Endodermal cell (in vitro differentiated cells): Measurements from ENCODE around the gene PPP1R3F. TPM values are rescaled to one million over a fixed set of nuclear protein-coding genes. Genes with fewer than 3 reads are reported as not detected.

Source experiments
- DNase-seq: peaks from one replicate; pipeline ENCODE4 v3.0.0-alpha.2; 2017
- H3K27ac ChIP-seq: 2 replicates; pipeline ENCODE4 v1.5.1; 2013; ENCODE audit warnings: mild to moderate bottlenecking, low read depth, low read length, moderate library complexity
- H3K27me3 ChIP-seq: 2 replicates; pipeline ENCODE4 v1.6.1; 2013; ENCODE audit warnings: mild to moderate bottlenecking, low read length, moderate library complexity; ENCODE audit not compliant: insufficient read depth, control insufficient read depth, poor library complexity, severe bottlenecking
- H3K36me3 ChIP-seq: 2 replicates; pipeline ENCODE4 v1.7.0; 2013; ENCODE audit warnings: mild to moderate bottlenecking, low read length, moderate library complexity; ENCODE audit not compliant: control insufficient read depth, insufficient read depth
- H3K4me1 ChIP-seq: one replicate; pipeline ENCODE4 v1.7.0; 2013; ENCODE audit warnings: low read length; ENCODE audit not compliant: control insufficient read depth, insufficient read depth
- H3K4me3 ChIP-seq: 2 replicates; pipeline ENCODE4 v1.5.1; 2013; ENCODE audit warnings: mild to moderate bottlenecking, low read length, moderate library complexity
- H3K9ac ChIP-seq: 2 replicates; pipeline ENCODE4 v1.6.1; 2013; ENCODE audit warnings: mild to moderate bottlenecking, low read length, moderate library complexity; ENCODE audit not compliant: poor library complexity, severe bottlenecking; ENCODE audit errors: extremely low read depth
- H3K9me3 ChIP-seq: 2 replicates; pipeline ENCODE4 v1.6.1; 2013; ENCODE audit warnings: mild to moderate bottlenecking, low read length, moderate library complexity; ENCODE audit not compliant: control insufficient read depth
- H3K27ac Mint-ChIP-seq: 2 replicates; pipeline ENCODE4 v1.8.0; 2020; ENCODE audit warnings: mixed read lengths
- H3K27me3 Mint-ChIP-seq: 2 replicates; pipeline ENCODE4 v1.8.0; 2021; ENCODE audit warnings: mild to moderate bottlenecking, mixed read lengths; ENCODE audit not compliant: insufficient read depth
- H3K36me3 Mint-ChIP-seq: 2 replicates; pipeline ENCODE4 v1.8.0; 2020; ENCODE audit warnings: low read depth, mixed read lengths
- H3K4me1 Mint-ChIP-seq: 2 replicates; pipeline ENCODE4 v1.8.0; 2020; ENCODE audit warnings: mixed read lengths
- H3K4me3 Mint-ChIP-seq: 2 replicates; pipeline ENCODE4 v1.8.0; 2020; ENCODE audit warnings: mild to moderate bottlenecking, moderate library complexity, mixed read lengths
- H3K9me3 Mint-ChIP-seq: 2 replicates; pipeline ENCODE4 v1.8.0; 2020; ENCODE audit warnings: mild to moderate bottlenecking, mixed read lengths
- WGBS, 2 experiments: methylation state at CpG; one replicate each; pipeline versions ENCODE4 v1.1.5 to v1.1.7; 2013; ENCODE audit warnings: missing lambda C conversion rate in 2 of 2, mixed read lengths in 1 of 2; ENCODE audit not compliant: insufficient coverage in 1 of 2, insufficient read length in 1 of 2; 5-methylcytosine and 5-hydroxymethylcytosine counted together
- total RNA-seq, 2 donors: library from RNA; stranded (reverse); fragmentation: NEBNext Ultra II Directional in 1 of 2; extraction: Animal tissue kit (Norgen Biotek cat#: 25700) in 1 of 2; gene quantifications; 2 replicates in 1 of 2; 3 replicates in 1 of 2; pipeline ENCODE4 v1.2.1, GENCODE V29; 2021
- TF ChIP-seq, protein P1 (sequence below): fragments of 200-600 bp; sonication (generic); conservative IDR thresholded peaks from 2 replicates; pipeline ENCODE4 v1.5.0; 2021; ENCODE audit warnings: antibody characterized with exemption, mild to moderate bottlenecking

The PPP1R3F gene
- total RNA-seq, 2 donors from 2014 or later = 6.9 to 16.6 TPM

GRCh38 chrX:49228185-49228584 lies 41.4 kb upstream of the PPP1R3F start:
- no peak for DNase-seq
- H3K4me1 ChIP-seq = no peaks in the 10 kb centered on the region
- no peak overlapping the region for H3K4me3 Mint-ChIP-seq

GRCh38 chrX:49230500-49231232 lies 38.9 kb upstream of the PPP1R3F start:
- Histone ChIP-seq H3K4me3 (peak overlapping the region; percentile 73), H3K27me3 (no peaks in the 10 kb centered on the region), H3K9me3 (no peaks in the 10 kb centered on the region), H3K9ac (no peak overlapping the region), H3K27ac (no peak overlapping the region), H3K36me3 (no peaks in the 10 kb centered on the region), H3K4me1 (no peaks in the 10 kb centered on the region)
- 9 to 10% methylated on average over 8 to 43 of the region's 44 CpGs for WGBS, 2 experiments
- Mint-ChIP-seq H3K9me3 (peaks cover 70% of the 10 kb centered on the region), H3K4me3 (peak overlapping the region; percentile 64), H3K27me3 (peaks cover 4% of the 10 kb centered on the region), H3K36me3 (no peaks in the 10 kb centered on the region), H3K27ac (no peak overlapping the region), H3K4me1 (no peaks in the 10 kb centered on the region)
- DNase-seq = peak; percentile 91
- TF ChIP-seq, protein P1, sequence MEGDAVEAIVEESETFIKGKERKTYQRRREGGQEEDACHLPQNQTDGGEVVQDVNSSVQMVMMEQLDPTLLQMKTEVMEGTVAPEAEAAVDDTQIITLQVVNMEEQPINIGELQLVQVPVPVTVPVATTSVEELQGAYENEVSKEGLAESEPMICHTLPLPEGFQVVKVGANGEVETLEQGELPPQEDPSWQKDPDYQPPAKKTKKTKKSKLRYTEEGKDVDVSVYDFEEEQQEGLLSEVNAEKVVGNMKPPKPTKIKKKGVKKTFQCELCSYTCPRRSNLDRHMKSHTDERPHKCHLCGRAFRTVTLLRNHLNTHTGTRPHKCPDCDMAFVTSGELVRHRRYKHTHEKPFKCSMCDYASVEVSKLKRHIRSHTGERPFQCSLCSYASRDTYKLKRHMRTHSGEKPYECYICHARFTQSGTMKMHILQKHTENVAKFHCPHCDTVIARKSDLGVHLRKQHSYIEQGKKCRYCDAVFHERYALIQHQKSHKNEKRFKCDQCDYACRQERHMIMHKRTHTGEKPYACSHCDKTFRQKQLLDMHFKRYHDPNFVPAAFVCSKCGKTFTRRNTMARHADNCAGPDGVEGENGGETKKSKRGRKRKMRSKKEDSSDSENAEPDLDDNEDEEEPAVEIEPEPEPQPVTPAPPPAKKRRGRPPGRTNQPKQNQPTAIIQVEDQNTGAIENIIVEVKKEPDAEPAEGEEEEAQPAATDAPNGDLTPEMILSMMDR = peak; percentile 52

More at GRCh38 chrX:49228185-49228584, 41.4 kb upstream of the PPP1R3F start:
- Histone ChIP-seq H3K9me3 (no peaks in the 10 kb centered on the region), H3K27me3 (no peaks in the 10 kb centered on the region), H3K36me3 (no peaks in the 10 kb centered on the region), H3K9ac (no peak overlapping the region), H3K27ac (no peak overlapping the region), H3K4me3 (no peak overlapping the region)
- H3K4me1 Mint-ChIP-seq = no peaks in the 10 kb centered on the region
- WGBS, 2 experiments = 88 to 94% methylated on average over 2 to 17 of the region's 17 CpGs
- no peak overlapping the region for H3K27ac Mint-ChIP-seq
- H3K9me3 Mint-ChIP-seq = peaks cover 75% of the 10 kb centered on the region
- TF ChIP-seq, protein P1 = no peak
- peaks cover 18% of the 10 kb centered on the region for H3K27me3 Mint-ChIP-seq
- H3K36me3 Mint-ChIP-seq = no peaks in the 10 kb centered on the region

DNA sequence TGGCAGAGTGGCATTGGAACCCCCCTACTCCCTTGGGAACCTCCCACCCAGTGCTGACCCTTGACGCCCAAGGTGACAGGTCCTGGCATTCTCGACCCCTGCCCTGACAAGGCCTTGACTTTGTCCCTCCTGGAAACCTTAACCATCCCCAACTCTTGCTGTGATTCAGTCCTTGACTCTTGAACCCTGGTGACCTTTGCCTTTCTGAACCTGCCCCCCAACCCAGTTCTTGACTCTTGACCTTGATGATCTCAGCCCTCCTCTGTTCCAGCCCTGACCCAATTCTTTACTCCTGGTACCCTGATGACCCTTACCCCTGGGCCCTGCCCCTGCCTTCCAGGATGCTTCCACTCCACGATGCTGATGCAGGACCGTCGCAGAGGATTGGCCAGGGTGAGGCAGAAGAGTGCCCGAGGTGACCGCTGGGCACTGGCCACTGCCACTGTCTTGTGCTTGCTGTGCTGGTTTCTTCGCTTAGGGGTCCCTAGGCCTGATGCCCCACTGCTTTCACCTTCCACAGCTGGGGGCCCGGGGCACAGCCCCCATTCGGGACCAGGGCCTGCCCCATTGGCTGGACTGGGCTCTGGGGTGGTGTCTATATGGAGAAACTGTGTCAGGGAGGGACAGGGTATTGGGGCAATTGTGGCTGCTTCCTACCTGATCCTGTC lies 38.1 kb upstream of the PPP1R3F start:
- 94% methylated on average over 10 of the region's 10 CpGs; no CpG with 5 or more reads in 1 of the 2 experiments for WGBS, 2 experiments
- H3K27ac Mint-ChIP-seq = no peak overlapping the region

More for the DNA sequence above, 38.1 kb upstream of the PPP1R3F start:
- H3K27me3 Mint-ChIP-seq = peaks cover 3% of the 10 kb centered on the region
- no peaks in the 10 kb centered on the region for H3K36me3 Mint-ChIP-seq
- DNase-seq = no peak
- H3K9me3 Mint-ChIP-seq = peaks cover 65% of the 10 kb centered on the region
- TF ChIP-seq, protein P1 = no peak
- H3K27me3 ChIP-seq = no peaks in the 10 kb centered on the region
- H3K27ac ChIP-seq = no peak overlapping the region
- no peaks in the 10 kb centered on the region for H3K4me1 ChIP-seq
- no peaks in the 10 kb centered on the region for H3K36me3 ChIP-seq
- H3K4me3 ChIP-seq = no peak overlapping the region
- H3K9me3 ChIP-seq = no peaks in the 10 kb centered on the region
- peak overlapping the region; percentile 64 for H3K4me3 Mint-ChIP-seq
- H3K4me1 Mint-ChIP-seq = no peaks in the 10 kb centered on the region
- H3K9ac ChIP-seq = no peak overlapping the region
